ENCODE results near the gene KIAA1328. TPM values are rescaled to one million over a fixed set of nuclear protein-coding genes. Genes with fewer than 3 reads are reported as not detected.

The KIAA1328 gene
- total and polyA plus RNA-seq, 4 donors, result 0.95 to 7.4 (median 2.9) TPM

DNA sequence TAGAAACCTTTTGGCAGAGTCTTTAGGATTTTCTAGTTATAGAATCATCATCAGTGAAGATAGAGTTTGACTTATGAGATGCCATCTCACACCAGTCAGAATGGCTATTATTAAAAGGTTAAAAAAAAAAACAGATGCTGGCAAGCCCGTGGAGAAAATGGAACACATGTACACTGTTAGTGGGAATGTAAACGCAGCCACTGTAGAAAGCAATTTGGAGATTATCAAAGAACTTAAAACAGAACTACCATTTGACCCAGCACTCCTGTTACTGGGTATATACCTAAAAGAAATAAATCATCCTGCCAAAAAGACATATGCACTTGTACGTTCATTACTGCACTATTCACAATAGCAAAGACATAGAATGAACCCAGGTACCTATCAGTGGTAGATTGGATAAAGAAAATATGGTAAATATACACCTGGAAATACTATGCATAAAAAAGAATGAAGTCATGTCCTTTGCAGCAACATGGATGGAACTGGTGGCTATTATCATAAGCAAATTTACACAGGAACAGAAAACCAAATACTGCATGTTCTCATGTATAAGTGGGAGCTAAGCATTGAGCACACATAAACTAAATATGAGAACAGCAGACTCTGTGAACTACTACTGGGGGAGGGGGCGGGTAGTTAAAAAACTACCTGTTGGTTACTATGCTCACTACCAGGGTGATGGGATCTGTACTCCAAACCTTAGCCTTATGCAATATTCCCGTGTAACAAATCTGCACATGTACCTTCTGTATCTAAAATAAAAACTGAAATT lies 279.0 kb downstream of the KIAA1328 start:
- Histone ChIP-seq H3K27me3 (ENCODE audit: control insufficient read depth in 4 of 4, insufficient read depth in 4 of 4, low read length in 3 of 4) (no peaks in the 10 kb centered on the region), H3K4me1 (ENCODE audit: control insufficient read depth in 4 of 4, insufficient read depth in 4 of 4, low read length in 3 of 4) (peaks cover 0 to 1% (median 0%) of the 10 kb centered on the region in 4 donors), H3K36me3 (ENCODE audit: control insufficient read depth in 4 of 4, insufficient read depth in 3 of 4, low read depth in 1 of 4, low read length in 3 of 4) (no peaks in the 10 kb centered on the region), H3K27ac (ENCODE audit: low read depth in 1 of 2, low read length in 2 of 2) (no peak overlapping the region), H3K9me3 (ENCODE audit: control insufficient read depth in 4 of 4, low read length in 3 of 4) (peaks cover 0 to 3% (median 0%) of the 10 kb centered on the region in 4 donors), H3K9ac (ENCODE audit: low read depth in 1 of 2, low read length in 2 of 2) (no peak overlapping the region), H3K4me3 (ENCODE audit: low read depth in 1 of 3, low read length in 3 of 3) (no peak overlapping the region)
- WGBS, result 84% methylated on average over 5 of the region's 5 CpGs
- TF ChIP-seq FOXA2 (IDR thresholded peaks at IDR 0.05) (no peak), NR2F2 (IDR thresholded peaks at IDR 0.05) (no peak), HNF4G (IDR thresholded peaks at IDR 0.05) (no peak), GABPA (IDR thresholded peaks at IDR 0.05 in 1 of 2, conservative IDR thresholded peaks at IDR 0.05 in 1 of 2) (no peak), RAD21 (IDR thresholded peaks at IDR 0.05) (no peak)
- TF ChIP-seq, protein P1, sequence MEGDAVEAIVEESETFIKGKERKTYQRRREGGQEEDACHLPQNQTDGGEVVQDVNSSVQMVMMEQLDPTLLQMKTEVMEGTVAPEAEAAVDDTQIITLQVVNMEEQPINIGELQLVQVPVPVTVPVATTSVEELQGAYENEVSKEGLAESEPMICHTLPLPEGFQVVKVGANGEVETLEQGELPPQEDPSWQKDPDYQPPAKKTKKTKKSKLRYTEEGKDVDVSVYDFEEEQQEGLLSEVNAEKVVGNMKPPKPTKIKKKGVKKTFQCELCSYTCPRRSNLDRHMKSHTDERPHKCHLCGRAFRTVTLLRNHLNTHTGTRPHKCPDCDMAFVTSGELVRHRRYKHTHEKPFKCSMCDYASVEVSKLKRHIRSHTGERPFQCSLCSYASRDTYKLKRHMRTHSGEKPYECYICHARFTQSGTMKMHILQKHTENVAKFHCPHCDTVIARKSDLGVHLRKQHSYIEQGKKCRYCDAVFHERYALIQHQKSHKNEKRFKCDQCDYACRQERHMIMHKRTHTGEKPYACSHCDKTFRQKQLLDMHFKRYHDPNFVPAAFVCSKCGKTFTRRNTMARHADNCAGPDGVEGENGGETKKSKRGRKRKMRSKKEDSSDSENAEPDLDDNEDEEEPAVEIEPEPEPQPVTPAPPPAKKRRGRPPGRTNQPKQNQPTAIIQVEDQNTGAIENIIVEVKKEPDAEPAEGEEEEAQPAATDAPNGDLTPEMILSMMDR (IDR thresholded peaks at IDR 0.05; ENCODE audit: low read depth, low read length, missing input control), result no peak
- TF ChIP-seq, protein P2, sequence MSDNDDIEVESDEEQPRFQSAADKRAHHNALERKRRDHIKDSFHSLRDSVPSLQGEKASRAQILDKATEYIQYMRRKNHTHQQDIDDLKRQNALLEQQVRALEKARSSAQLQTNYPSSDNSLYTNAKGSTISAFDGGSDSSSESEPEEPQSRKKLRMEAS (IDR thresholded peaks at IDR 0.05), result no peak
- TF ChIP-seq, protein P3, sequence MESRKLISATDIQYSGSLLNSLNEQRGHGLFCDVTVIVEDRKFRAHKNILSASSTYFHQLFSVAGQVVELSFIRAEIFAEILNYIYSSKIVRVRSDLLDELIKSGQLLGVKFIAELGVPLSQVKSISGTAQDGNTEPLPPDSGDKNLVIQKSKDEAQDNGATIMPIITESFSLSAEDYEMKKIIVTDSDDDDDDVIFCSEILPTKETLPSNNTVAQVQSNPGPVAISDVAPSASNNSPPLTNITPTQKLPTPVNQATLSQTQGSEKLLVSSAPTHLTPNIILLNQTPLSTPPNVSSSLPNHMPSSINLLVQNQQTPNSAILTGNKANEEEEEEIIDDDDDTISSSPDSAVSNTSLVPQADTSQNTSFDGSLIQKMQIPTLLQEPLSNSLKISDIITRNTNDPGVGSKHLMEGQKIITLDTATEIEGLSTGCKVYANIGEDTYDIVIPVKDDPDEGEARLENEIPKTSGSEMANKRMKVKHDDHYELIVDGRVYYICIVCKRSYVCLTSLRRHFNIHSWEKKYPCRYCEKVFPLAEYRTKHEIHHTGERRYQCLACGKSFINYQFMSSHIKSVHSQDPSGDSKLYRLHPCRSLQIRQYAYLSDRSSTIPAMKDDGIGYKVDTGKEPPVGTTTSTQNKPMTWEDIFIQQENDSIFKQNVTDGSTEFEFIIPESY (IDR thresholded peaks at IDR 0.05), result no peak
- no peak for DNase-seq (ENCODE audit: low spot score)

DNA sequence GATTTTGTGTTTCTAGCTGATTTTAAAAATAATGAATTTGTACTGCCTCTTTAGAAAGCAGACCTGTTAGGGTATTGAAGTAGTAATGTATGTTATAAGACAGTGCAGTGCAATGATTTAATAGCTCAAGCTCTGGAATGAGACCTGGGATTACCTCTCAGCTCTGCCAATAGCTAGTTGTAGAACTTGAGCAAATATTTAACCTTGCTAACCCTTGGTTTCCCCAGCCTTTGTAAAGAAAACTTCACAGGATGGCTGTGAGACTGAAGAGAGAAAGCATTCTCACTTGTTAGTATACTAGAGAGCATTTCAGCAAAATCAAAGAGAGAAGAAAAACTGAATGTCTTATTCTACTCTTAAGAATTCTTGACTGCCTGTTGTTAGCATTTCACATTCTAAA lies 293.9 kb downstream of the KIAA1328 start:
- H3K27ac ChIP-seq (ENCODE audit: low read depth in 1 of 2, low read length in 2 of 2), result no peak overlapping the region
- H3K9ac ChIP-seq (ENCODE audit: low read depth in 1 of 2, low read length in 2 of 2), result no peak overlapping the region
- no peak for DNase-seq (ENCODE audit: low spot score)
- no peaks in the 10 kb centered on the region for H3K36me3 ChIP-seq (ENCODE audit: control insufficient read depth in 4 of 4, insufficient read depth in 3 of 4, low read depth in 1 of 4, low read length in 3 of 4)
- H3K9me3 ChIP-seq (ENCODE audit: control insufficient read depth in 4 of 4, low read length in 3 of 4), result peaks cover 0 to 2% (median 0%) of the 10 kb centered on the region in 4 donors
- H3K27me3 ChIP-seq (ENCODE audit: control insufficient read depth in 4 of 4, insufficient read depth in 4 of 4, low read length in 3 of 4), result no peaks in the 10 kb centered on the region
- TF ChIP-seq, protein P1 (IDR thresholded peaks at IDR 0.05; ENCODE audit: low read depth, low read length, missing input control), result no peak
- TF ChIP-seq RXRA (IDR thresholded peaks at IDR 0.05), result peak in 1 of 2 donors; percentile 29
- H3K4me1 ChIP-seq (ENCODE audit: control insufficient read depth in 4 of 4, insufficient read depth in 4 of 4, low read length in 3 of 4), result peaks cover 0 to 8% (median 3%) of the 10 kb centered on the region in 4 donors
- no peak overlapping the region for H3K4me3 ChIP-seq (ENCODE audit: low read depth in 1 of 3, low read length in 3 of 3)

DNA sequence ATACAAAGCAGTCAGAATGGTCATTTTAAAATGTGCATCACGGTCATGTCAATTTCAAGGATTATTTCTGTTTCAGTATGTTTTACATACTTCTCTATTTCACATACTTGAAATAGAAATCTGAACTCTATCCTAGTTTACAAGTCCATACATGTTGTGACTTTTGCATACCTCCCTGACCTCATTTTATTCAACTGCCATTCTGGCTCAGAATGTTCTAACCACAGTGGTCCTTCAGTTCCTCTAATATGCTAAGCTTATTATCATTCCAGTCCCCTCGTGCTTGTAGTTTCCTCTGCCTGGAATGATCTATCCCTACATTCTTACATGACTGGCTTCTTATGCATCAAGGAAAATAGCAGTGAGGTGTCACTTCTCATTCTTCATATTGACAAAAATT lies 295.6 kb downstream of the KIAA1328 start:
- WGBS, result 87% methylated on average over 2 of the region's 2 CpGs
- peaks cover 0 to 8% (median 3%) of the 10 kb centered on the region in 4 donors for H3K4me1 ChIP-seq (ENCODE audit: control insufficient read depth in 4 of 4, insufficient read depth in 4 of 4, low read length in 3 of 4)
- no peak overlapping the region for H3K4me3 ChIP-seq (ENCODE audit: low read depth in 1 of 3, low read length in 3 of 3)
- H3K36me3 ChIP-seq (ENCODE audit: control insufficient read depth in 4 of 4, insufficient read depth in 3 of 4, low read depth in 1 of 4, low read length in 3 of 4), result no peaks in the 10 kb centered on the region
- H3K27me3 ChIP-seq (ENCODE audit: control insufficient read depth in 4 of 4, insufficient read depth in 4 of 4, low read length in 3 of 4), result no peaks in the 10 kb centered on the region
- no peaks in the 10 kb centered on the region for H3K9me3 ChIP-seq (ENCODE audit: control insufficient read depth in 4 of 4, low read length in 3 of 4)
- no peak overlapping the region for H3K27ac ChIP-seq (ENCODE audit: low read depth in 1 of 2, low read length in 2 of 2)
- TF ChIP-seq, protein P4, sequence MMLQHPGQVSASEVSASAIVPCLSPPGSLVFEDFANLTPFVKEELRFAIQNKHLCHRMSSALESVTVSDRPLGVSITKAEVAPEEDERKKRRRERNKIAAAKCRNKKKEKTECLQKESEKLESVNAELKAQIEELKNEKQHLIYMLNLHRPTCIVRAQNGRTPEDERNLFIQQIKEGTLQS (IDR thresholded peaks at IDR 0.05), result no peak
- TF ChIP-seq FOXA2 (IDR thresholded peaks at IDR 0.05), result no peak
- TF ChIP-seq EGR1 (IDR thresholded peaks at IDR 0.05; ENCODE audit: low read depth in 2 of 2), result no peak
- TF ChIP-seq TAF1 (conservative IDR thresholded peaks at IDR 0.05), result no peak
- H3K9ac ChIP-seq (ENCODE audit: low read depth in 1 of 2, low read length in 2 of 2), result no peak overlapping the region
- no peak for DNase-seq (ENCODE audit: low spot score)
